Measurements from ENCODE around the gene GPC5. TPM values are rescaled to one million over a fixed set of nuclear protein-coding genes. Genes with fewer than 3 reads are reported as not detected.

Gene GPC5
- total RNA-seq, 2 donors from 2014 or later: not detected

GRCh38 chr13:91539286-91540157 lies 141.1 kb downstream of the GPC5 start:
- TF ChIP-seq CTCF (IDR thresholded peaks at IDR 0.05) (no peak), POLR2A (IDR thresholded peaks at IDR 0.05) (no peak)
- intact Hi-C loops (cut with DNase I): no loop called here
- DNase-seq: no peak
- Histone ChIP-seq H3K27me3 (no peaks in the 10 kb centered on the region), H3K4me1 (no peaks in the 10 kb centered on the region), H3K27ac (no peak overlapping the region), H3K36me3 (replicated peaks in 1 of 2; ENCODE audit: insufficient read depth in 1 of 2, low read depth in 2 of 2) (no peaks in the 10 kb centered on the region), H3K9me3 (no peaks in the 10 kb centered on the region), H3K4me3 (no peak overlapping the region)
- 36 to 44% methylated on average over 3 of the region's 3 CpGs for WGBS, 2 donors
- no peak for ATAC-seq

- H3K4me3 ChIP-seq: no peak overlapping the region
- H3K27ac ChIP-seq: no peak overlapping the region
- WGBS, 2 donors: 57 to 84% methylated on average over 1 of the region's 1 CpG
- no peak for ATAC-seq
- intact Hi-C loops (cut with DNase I): no loop called here
- no peaks in the 10 kb centered on the region for H3K27me3 ChIP-seq
- no peaks in the 10 kb centered on the region for H3K36me3 ChIP-seq (replicated peaks in 1 of 2; ENCODE audit: insufficient read depth in 1 of 2, low read depth in 2 of 2)
- TF ChIP-seq POLR2A (IDR thresholded peaks at IDR 0.05) (no peak), CTCF (IDR thresholded peaks at IDR 0.05) (no peak)
- no peaks in the 10 kb centered on the region for H3K9me3 ChIP-seq
- H3K4me1 ChIP-seq: no peaks in the 10 kb centered on the region
- DNase-seq: no peak
These were observed 141.8 kb downstream of the GPC5 start for GRCh38 chr13:91540158-91540736.

- no peaks in the 10 kb centered on the region for H3K9me3 ChIP-seq
- H3K4me3 ChIP-seq: no peak overlapping the region
- H3K36me3 ChIP-seq (replicated peaks in 1 of 2; ENCODE audit: insufficient read depth in 1 of 2, low read depth in 2 of 2): no peaks in the 10 kb centered on the region
- no peak overlapping the region for H3K27ac ChIP-seq
- DNase-seq: no peak
- no peaks in the 10 kb centered on the region for H3K4me1 ChIP-seq
- intact Hi-C loops (cut with DNase I): no loop called here
- no peak for ATAC-seq
- H3K27me3 ChIP-seq: no peaks in the 10 kb centered on the region
- TF ChIP-seq CTCF (IDR thresholded peaks at IDR 0.05) (no peak), POLR2A (IDR thresholded peaks at IDR 0.05) (no peak)
- 33 to 35% methylated on average over 3 of the region's 3 CpGs for WGBS, 2 donors
These were observed 146.3 kb downstream of the GPC5 start for GRCh38 chr13:91544723-91545122.

GRCh38 chr13:91546900-91547299 lies 148.5 kb downstream of the GPC5 start:
- ATAC-seq (no peak), DNase-seq (no peak)
- Histone ChIP-seq H3K36me3 (replicated peaks in 1 of 2; ENCODE audit: insufficient read depth in 1 of 2, low read depth in 2 of 2) (no peaks in the 10 kb centered on the region), H3K27ac (no peak overlapping the region), H3K27me3 (no peaks in the 10 kb centered on the region), H3K4me3 (no peak overlapping the region), H3K4me1 (no peaks in the 10 kb centered on the region), H3K9me3 (no peaks in the 10 kb centered on the region)
- TF ChIP-seq POLR2A (IDR thresholded peaks at IDR 0.05): no peak
- no peak for TF ChIP-seq CTCF (IDR thresholded peaks at IDR 0.05)
- WGBS, 2 donors: 44 to 47% methylated on average over 2 of the region's 2 CpGs
- intact Hi-C loops (cut with DNase I): no loop called here
